ENCODE data around the gene PIP4K2A.
"Not testable (repeated sequence)": the region's sequence is repeated elsewhere in the genome, so short reads cannot be mapped to it uniquely, and the experiment has no call there.

PIP4K2A gene

DNA sequence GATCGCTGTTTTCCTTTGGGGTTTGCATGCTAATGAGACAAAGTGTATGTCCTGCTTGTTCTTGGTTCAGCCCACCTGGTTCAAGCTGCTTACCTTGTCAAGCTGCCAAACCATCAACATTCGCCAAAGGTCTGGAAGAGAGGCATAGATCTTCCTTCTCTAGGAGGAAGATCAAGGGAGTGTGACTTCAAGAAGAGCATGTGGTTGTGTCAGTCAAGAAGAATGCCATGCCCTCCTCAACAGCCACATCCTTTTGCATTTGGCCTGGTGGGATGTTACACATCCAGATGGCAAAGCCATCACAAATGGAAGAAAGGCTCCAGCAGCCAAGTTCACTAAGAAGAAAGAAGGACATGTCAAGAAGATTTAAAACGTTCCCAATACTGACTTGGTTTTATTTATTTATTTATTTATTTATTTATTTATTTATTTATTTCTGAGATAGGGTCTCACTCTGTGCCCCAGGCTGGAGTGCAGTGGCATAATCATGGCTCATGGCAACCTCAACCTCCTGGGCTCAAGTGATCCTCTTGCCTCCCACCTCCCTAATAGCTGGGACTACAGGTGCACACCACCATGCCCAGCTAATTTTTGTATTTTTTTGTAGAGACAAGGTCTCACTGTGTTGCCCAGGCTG lies 5.1 kb upstream of the PIP4K2A start:
- DNase-seq (ENCODE audit: low read depth in 2 of 2): no peak

- not testable (repeated sequence) for DNase-seq (ENCODE audit: low read depth in 2 of 2)
Measured at GRCh38 chr10:22718659-22719058, 4.3 kb upstream of the PIP4K2A start.

- DNase-seq (ENCODE audit: low read depth in 2 of 2): no peak
Measured at GRCh38 chr10:22717728-22718127, 3.4 kb upstream of the PIP4K2A start.

DNA sequence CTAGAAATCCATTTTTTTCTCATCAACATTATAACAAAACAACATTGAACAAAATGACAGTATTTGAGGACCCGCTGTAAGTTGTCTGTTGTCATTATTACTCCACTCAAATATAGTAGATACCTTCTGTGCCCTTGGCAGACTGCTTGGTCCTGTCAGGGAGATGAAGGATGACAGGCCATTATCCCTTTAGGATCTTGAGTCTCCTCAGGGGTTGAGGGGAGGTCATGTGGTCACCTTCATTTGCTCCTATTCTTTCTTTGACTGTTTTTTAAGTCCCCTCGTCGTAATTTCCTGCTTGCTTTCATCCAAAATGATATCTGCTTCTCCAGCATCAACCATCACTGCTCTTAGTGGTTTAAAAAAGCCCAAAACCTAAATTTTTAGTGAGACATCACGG lies 2.6 kb upstream of the PIP4K2A start:
- no peak for DNase-seq (ENCODE audit: low read depth in 2 of 2)

DNA sequence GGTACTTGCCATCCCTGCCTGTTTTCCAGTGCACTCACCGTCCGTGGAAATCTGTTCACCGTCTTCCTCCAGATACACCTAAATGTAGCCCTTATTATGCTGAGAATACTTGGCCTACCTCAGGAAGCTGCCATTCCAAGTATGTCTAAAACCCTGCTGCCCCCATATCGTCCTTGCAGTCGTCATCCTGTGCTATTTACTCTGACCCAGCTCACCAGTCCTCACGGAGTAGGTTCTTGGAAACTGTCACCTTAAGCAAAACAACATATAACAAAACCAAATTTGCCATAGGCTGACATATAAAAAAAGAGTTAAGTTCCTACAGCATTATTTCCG lies 880 bp upstream of the PIP4K2A start:
- no peak for DNase-seq (ENCODE audit: low read depth in 2 of 2)

- peak in 1 of 2 donors; percentile 12 for DNase-seq (ENCODE audit: low read depth in 2 of 2)
Measured at GRCh38 chr10:22713853-22714478, 412 bp downstream of the PIP4K2A start.

- DNase-seq (ENCODE audit: low read depth in 2 of 2): peak in 1 of 2 donors; percentile 19
Measured at GRCh38 chr10:22712956-22713852, 1.2 kb downstream of the PIP4K2A start.

- no peak for DNase-seq (ENCODE audit: low read depth in 2 of 2)
Measured at GRCh38 chr10:22712211-22712955, 2.0 kb downstream of the PIP4K2A start.

GRCh38 chr10:22711373-22711772 lies 3.0 kb downstream of the PIP4K2A start:
- DNase-seq (ENCODE audit: low read depth in 2 of 2): no peak

GRCh38 chr10:22710139-22710745 lies 4.1 kb downstream of the PIP4K2A start:
- peak in 1 of 2 donors; percentile 19 for DNase-seq (ENCODE audit: low read depth in 2 of 2)

DNA sequence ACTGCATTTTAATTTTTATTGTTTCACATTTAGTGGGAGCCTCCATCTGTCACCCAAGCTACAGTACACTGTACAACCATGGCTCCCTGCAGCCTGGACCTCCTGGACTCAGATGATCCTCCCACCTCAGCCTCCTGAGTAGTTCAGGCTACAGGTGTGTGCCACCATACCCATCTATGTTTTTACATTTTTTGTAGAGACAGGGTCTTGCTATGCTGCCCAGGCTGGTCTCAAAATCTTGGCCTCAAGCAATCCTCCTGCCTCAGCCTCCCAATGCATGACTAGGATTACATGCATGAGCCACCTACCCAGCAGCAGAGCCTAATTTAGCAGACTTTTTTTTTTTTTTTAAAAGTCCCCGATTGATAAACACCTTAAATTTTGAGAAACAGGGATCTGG lies 5.6 kb downstream of the PIP4K2A start:
- DNase-seq (ENCODE audit: low read depth in 2 of 2): no peak

DNA sequence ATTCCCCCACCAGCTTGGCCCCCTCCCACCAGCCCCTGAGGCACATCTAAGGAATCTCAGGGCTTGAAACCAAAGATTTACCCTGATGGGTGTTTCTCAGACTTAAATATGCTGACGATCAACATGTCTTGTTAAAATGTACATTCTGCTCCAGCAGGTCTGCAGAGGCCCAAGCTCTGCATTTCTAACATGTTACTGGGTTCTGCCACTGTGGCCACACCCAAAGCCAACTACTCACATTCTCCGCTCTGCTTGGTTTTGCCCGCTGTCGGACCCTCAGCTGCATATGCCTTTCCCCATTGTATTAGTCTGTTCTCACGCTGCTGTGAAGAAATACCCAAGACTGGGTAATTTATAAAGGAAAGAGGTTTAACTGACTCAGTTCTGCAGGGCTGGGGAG lies 8.9 kb downstream of the PIP4K2A start:
- no peak for DNase-seq (ENCODE audit: low read depth in 2 of 2)

GRCh38 chr10:22704942-22705341 lies 9.4 kb downstream of the PIP4K2A start:
- no peak for DNase-seq (ENCODE audit: low read depth in 2 of 2)

DNA sequence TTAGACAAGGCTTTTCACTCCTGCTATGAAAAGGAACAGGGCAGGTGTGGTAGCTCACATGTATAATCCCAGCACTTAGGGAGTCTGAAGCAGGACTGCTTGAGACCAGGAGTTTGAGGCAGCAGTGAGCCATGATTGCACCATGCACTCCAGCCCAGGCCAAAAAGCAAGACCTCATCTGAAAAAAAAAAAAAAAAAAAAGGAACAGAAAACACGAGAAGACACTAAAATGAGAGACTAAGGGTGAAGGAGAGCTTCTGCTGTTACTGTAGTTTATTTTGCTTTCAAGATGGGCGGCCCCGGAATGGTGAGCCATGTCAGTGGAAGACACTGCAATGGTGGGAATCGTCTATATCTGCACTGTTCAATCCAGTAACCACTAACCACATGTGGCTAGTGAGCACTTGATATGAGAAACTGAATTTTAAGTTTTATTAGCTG lies 9.9 kb downstream of the PIP4K2A start:
- DNase-seq (ENCODE audit: low read depth in 2 of 2): no peak

DNA sequence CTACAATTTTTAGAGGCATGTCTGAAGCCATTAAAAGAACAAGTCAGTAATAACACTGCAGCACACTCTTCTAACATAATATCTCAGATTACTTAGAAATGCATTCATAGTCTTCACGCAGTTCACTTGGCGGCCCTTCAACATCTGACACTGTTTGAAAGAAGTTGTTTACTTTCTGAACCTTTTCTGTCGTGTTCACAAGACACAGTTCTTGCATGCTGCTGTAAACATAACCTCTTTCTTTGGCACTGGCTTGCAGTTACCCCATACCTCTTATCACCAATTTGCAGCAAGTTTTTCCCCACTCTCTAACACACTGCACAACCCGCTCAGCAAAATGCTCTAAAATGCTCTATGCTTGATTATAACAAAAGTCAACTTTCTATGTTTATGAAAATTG lies 12.0 kb downstream of the PIP4K2A start:
- DNase-seq (ENCODE audit: low read depth in 2 of 2): no peak

- no peak for DNase-seq (ENCODE audit: low read depth in 2 of 2)
Measured at GRCh38 chr10:22701132-22701826, 13.1 kb downstream of the PIP4K2A start.

- no peak for DNase-seq (ENCODE audit: low read depth in 2 of 2)
Measured at GRCh38 chr10:22700489-22700888, 13.9 kb downstream of the PIP4K2A start.

GRCh38 chr10:22699976-22700375 lies 14.4 kb downstream of the PIP4K2A start:
- no peak for DNase-seq (ENCODE audit: low read depth in 2 of 2)

- DNase-seq (ENCODE audit: low read depth in 2 of 2): no peak
Measured at GRCh38 chr10:22698941-22699440, 15.4 kb downstream of the PIP4K2A start.

DNA sequence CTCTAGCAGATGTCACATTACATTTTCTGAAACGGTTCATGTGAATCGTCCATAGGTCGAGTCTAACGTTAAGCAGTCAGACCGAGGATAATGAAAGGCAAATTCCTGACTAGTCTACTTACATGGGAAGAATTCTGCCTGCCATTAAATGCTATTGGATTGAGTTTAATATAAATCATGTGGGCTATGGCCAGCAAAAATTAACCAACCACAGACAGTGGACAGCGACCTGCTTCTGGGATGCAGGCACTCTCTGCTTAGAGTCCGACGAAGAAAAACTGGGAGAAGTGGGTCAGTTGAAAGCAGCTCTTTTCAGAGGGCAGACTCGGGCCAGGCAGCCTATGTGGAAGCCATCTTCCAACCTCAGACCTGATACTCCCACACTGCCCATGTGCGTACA lies 16.6 kb downstream of the PIP4K2A start:
- no peak for DNase-seq (ENCODE audit: low read depth in 2 of 2)

DNA sequence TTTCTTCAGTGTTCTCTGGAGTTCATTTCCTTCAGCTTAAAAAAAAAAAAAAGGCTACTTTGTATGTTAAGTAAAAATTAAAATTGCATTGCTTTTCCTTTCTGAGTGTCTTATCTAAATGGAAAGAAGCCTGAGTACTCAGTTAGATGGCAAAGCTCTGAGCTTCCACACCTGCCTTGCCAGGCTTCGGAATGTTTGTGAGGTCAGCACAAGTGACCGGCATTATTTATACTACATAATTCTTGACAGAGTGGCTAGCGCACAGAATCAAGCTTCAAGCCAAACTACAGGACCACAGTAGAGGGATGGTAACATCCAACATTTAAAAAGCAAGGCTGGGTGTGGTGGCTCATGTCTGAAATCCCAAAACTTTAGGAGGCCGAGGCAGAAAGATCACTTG lies 17.3 kb downstream of the PIP4K2A start:
- no peak for DNase-seq (ENCODE audit: low read depth in 2 of 2)

All from activated CD8-positive, alpha-beta memory T cell treated with anti-CD3 and anti-CD28 coated beads for 4 hours (primary cell).